Stimulated activated naive CD4-positive, alpha-beta T cell (primary cell): ENCODE data around the gene NLRC5.
A peak's percentile ranks its signal among the peaks of the same experiment; 100 is the strongest.
"Not testable (repeated sequence)": the region's sequence is repeated elsewhere in the genome, so short reads cannot be mapped to it uniquely, and the experiment has no call there.

Source experiments
- DNase-seq, 6 experiments: peaks; one replicate each; lab custom pipeline; 2025; lab: John Stamatoyannopoulos, UW

The NLRC5 gene

GRCh38 chr16:56999409-57000270 is 10.3 kb downstream of the NLRC5 start:
- DNase-seq, result peak in 4 of 6 experiments; percentile 19 to 49 (median 28)

- DNase-seq, result no peak
These were observed 11.1 kb downstream of the NLRC5 start for GRCh38 chr16:57000271-57001025.

GRCh38 chr16:57001026-57001679 is 11.8 kb downstream of the NLRC5 start:
- no peak for DNase-seq

GRCh38 chr16:57003439-57004386 is 14.4 kb downstream of the NLRC5 start:
- no peak for DNase-seq

- DNase-seq, result no peak
These were observed 15.3 kb downstream of the NLRC5 start for GRCh38 chr16:57004387-57005250.

- DNase-seq, result not testable (repeated sequence)
These were observed 16.2 kb downstream of the NLRC5 start for GRCh38 chr16:57005597-57005996.

GRCh38 chr16:57007050-57007449 is 17.7 kb downstream of the NLRC5 start:
- DNase-seq, result no peak

GRCh38 chr16:57007530-57007929 is 18.2 kb downstream of the NLRC5 start:
- DNase-seq, result no peak

- no peak for DNase-seq
These were observed 19.1 kb downstream of the NLRC5 start for GRCh38 chr16:57008440-57008839.

- DNase-seq, result peak in 1 of 6 experiments; percentile 14
These were observed 20.4 kb downstream of the NLRC5 start for GRCh38 chr16:57009643-57010170.

- no peak for DNase-seq
These were observed 23.0 kb downstream of the NLRC5 start for GRCh38 chr16:57012353-57012752.

- DNase-seq, result no peak
These were observed 23.9 kb downstream of the NLRC5 start for GRCh38 chr16:57013229-57013628.

GRCh38 chr16:57013902-57014301 is 24.5 kb downstream of the NLRC5 start:
- no peak for DNase-seq

- DNase-seq, result peak in 3 of 6 experiments; percentile 13 to 42 (median 21)
These were observed 26.9 kb downstream of the NLRC5 start for GRCh38 chr16:57016301-57016700.

GRCh38 chr16:57016831-57017230 is 27.5 kb downstream of the NLRC5 start:
- no peak for DNase-seq

GRCh38 chr16:57017251-57017650 is 27.9 kb downstream of the NLRC5 start:
- no peak for DNase-seq

- no peak for DNase-seq
These were observed 30.4 kb downstream of the NLRC5 start for GRCh38 chr16:57019746-57020145.

GRCh38 chr16:57020651-57021050 is 31.3 kb downstream of the NLRC5 start:
- DNase-seq, result no peak

GRCh38 chr16:57021757-57022156 is 32.4 kb downstream of the NLRC5 start:
- DNase-seq, result no peak

GRCh38 chr16:57022445-57022844 is 33.1 kb downstream of the NLRC5 start:
- DNase-seq, result no peak
